Neural cell (in vitro differentiated cells): ENCODE measurements around the gene ZNF697. TPM values are rescaled to one million over a fixed set of nuclear protein-coding genes. Genes with fewer than 3 reads are reported as not detected.

Experiments used
- H2AFZ ChIP-seq: fragments of 200-600, 300-800 bp; sonication (generic), shearing (Covaris generic); 2 replicates; pipeline ENCODE4 v1.6.0; 2014; ENCODE audit warnings: low read depth, mild to moderate bottlenecking, antibody characterized with exemption, low read length, moderate library complexity
- H3F3A ChIP-seq: fragments of 200-600 bp; shearing (Covaris generic); 2 replicates; pipeline ENCODE4 v1.6.1; 2016; ENCODE audit warnings: mild to moderate bottlenecking, moderate library complexity, mixed read lengths, antibody characterized with exemption, low read length; ENCODE audit not compliant: insufficient read depth, poor library complexity, severe bottlenecking
- H3K27ac ChIP-seq: fragments of 200-600, 300-800 bp; sonication (generic), shearing (Covaris generic); 2 replicates; pipeline ENCODE4 v1.5.1; 2014; ENCODE audit warnings: mild to moderate bottlenecking, low read length, moderate library complexity
- H3K27me3 ChIP-seq: fragments of 300-800, 200-600 bp; sonication (generic), shearing (Covaris generic); 2 replicates; pipeline ENCODE4 v1.6.0; 2014; ENCODE audit warnings: mild to moderate bottlenecking, low read depth, low read length, moderate library complexity; ENCODE audit not compliant: insufficient read depth
- H3K36me3 ChIP-seq: fragments of 300-800, 200-600 bp; sonication (generic), shearing (Covaris generic); 2 replicates; pipeline ENCODE4 v1.5.1; 2014; ENCODE audit warnings: mild to moderate bottlenecking, antibody characterized with exemption, low read length, moderate library complexity; ENCODE audit not compliant: insufficient read depth
- H3K4me2 ChIP-seq: fragments of 300-800, 200-600 bp; sonication (generic), shearing (Covaris generic); 2 replicates; pipeline ENCODE4 v1.6.0; 2014; ENCODE audit warnings: mild to moderate bottlenecking, low read length
- H3K4me3 ChIP-seq: fragments of 300-800, 200-600 bp; sonication (generic), shearing (Covaris generic); 2 replicates; pipeline ENCODE4 v1.5.1; 2014; ENCODE audit warnings: mild to moderate bottlenecking, low read length, moderate library complexity
- H3K79me2 ChIP-seq: fragments of 200-600 bp; shearing (Covaris generic); replicated peaks from 2 replicates; pipeline ENCODE4 v1.6.0; 2014; ENCODE audit warnings: mild to moderate bottlenecking, low read length, moderate library complexity; ENCODE audit not compliant: insufficient read depth
- H3K9ac ChIP-seq: fragments of 300-800, 200-600 bp; sonication (generic), shearing (Covaris generic); 2 replicates; pipeline ENCODE4 v1.6.1; 2016; ENCODE audit warnings: mild to moderate bottlenecking, low read length, mixed read lengths
- H3K9me2 ChIP-seq: fragments of 200-600 bp; shearing (Covaris generic); 2 replicates; pipeline ENCODE4 v1.6.1; 2016; ENCODE audit warnings: mild to moderate bottlenecking, low read length, mixed read lengths; ENCODE audit not compliant: insufficient read depth
- H3K9me3 ChIP-seq: fragments of 200-600, 300-800 bp; sonication (generic), shearing (Covaris generic); 2 replicates; pipeline ENCODE4 v1.6.1; 2016; ENCODE audit warnings: mild to moderate bottlenecking, mixed run types, low read length, moderate library complexity, mixed read lengths
- H4K20me1 ChIP-seq: fragments of 200-600 bp; shearing (Covaris generic); 2 replicates; pipeline ENCODE4 v1.6.1; 2016; ENCODE audit warnings: mild to moderate bottlenecking, mixed run types; ENCODE audit not compliant: insufficient read depth
- CTCF ChIP-seq: fragments of 450-650 bp; IDR thresholded peaks from 2 replicates; pipeline ENCODE4 v1.5.1; 2014; ENCODE audit warnings: antibody characterized with exemption, mild to moderate bottlenecking, moderate library complexity; ENCODE audit not compliant: poor library complexity, severe bottlenecking
- EP300 ChIP-seq: fragments of 450-650 bp; conservative IDR thresholded peaks from 2 replicates; pipeline ENCODE4 v1.6.1; 2014; ENCODE audit warnings: antibody characterized with exemption, mild to moderate bottlenecking, moderate library complexity; ENCODE audit not compliant: poor library complexity, severe bottlenecking
- EZH2 ChIP-seq: fragments of 200-600, 300-800 bp; shearing (Covaris generic), sonication (generic); IDR thresholded peaks from 2 replicates; pipeline ENCODE4 v1.6.1; 2014; ENCODE audit warnings: antibody characterized with exemption, low read length, borderline replicate concordance, mild to moderate bottlenecking; ENCODE audit not compliant: insufficient read depth, poor library complexity, severe bottlenecking
- MXI1 ChIP-seq: fragments of 450-650 bp; conservative IDR thresholded peaks from 2 replicates; pipeline ENCODE4 v1.6.1; 2014; ENCODE audit warnings: antibody characterized with exemption, mild to moderate bottlenecking; ENCODE audit not compliant: poor library complexity, severe bottlenecking
- POLR2AphosphoS5 ChIP-seq: IDR thresholded peaks from 2 replicates; pipeline ENCODE4 v1.6.1; 2012
- RAD21 ChIP-seq: fragments of 450-650 bp; conservative IDR thresholded peaks from 2 replicates; pipeline ENCODE4 v1.6.1; 2014; ENCODE audit warnings: antibody characterized with exemption, mild to moderate bottlenecking, moderate library complexity
- REST ChIP-seq: IDR thresholded peaks from 2 replicates; pipeline ENCODE4 v1.6.1; 2012; ENCODE audit warnings: borderline replicate concordance
- SMC3 ChIP-seq: fragments of 450-650 bp; conservative IDR thresholded peaks from 2 replicates; pipeline ENCODE4 v1.6.1; 2014; ENCODE audit warnings: antibody characterized with exemption, mild to moderate bottlenecking, moderate library complexity; ENCODE audit not compliant: poor library complexity
- TAF1 ChIP-seq: IDR thresholded peaks from 2 replicates; pipeline ENCODE4 v1.6.1; 2012; ENCODE audit warnings: low read depth
- polyA plus RNA-seq: library from polyadenylated mRNA; depleted of rRNA; stranded (reverse); fragments of >200 nt; gene quantifications from 2 replicates; pipeline ENCODE4 v1.2.3, GENCODE V29; 2014

The ZNF697 gene
- polyA plus RNA-seq, 1 donor from 2014 or later: 61.8 TPM

GRCh38 chr1:119680193-119680592 lies 32.1 kb upstream of the ZNF697 start:
- H4K20me1 ChIP-seq: no peaks in the 10 kb centered on the region
- no peak overlapping the region for H2AFZ ChIP-seq
- no peaks in the 10 kb centered on the region for H3K36me3 ChIP-seq
- no peak for TF ChIP-seq TAF1
- no peak for TF ChIP-seq POLR2AphosphoS5
- no peak for TF ChIP-seq REST
- no peak for TF ChIP-seq EZH2
- no peak for TF ChIP-seq CTCF
- TF ChIP-seq SMC3: no peak
- TF ChIP-seq EP300: no peak
- TF ChIP-seq RAD21: no peak
- no peak for TF ChIP-seq MXI1
- no peaks in the 10 kb centered on the region for H3K9me2 ChIP-seq
- no peak overlapping the region for H3K9ac ChIP-seq
- H3K27ac ChIP-seq: no peak overlapping the region
- no peaks in the 10 kb centered on the region for H3K79me2 ChIP-seq
- H3K4me2 ChIP-seq: no peak overlapping the region
- H3K9me3 ChIP-seq: no peaks in the 10 kb centered on the region
- H3K27me3 ChIP-seq: no peaks in the 10 kb centered on the region
- H3K4me3 ChIP-seq: no peak overlapping the region
- no peaks in the 10 kb centered on the region for H3F3A ChIP-seq

GRCh38 chr1:119679223-119679622 lies 31.2 kb upstream of the ZNF697 start:
- Histone ChIP-seq H3K4me3 (no peak overlapping the region), H3K36me3 (no peaks in the 10 kb centered on the region), H3K9ac (no peak overlapping the region), H2AFZ (no peak overlapping the region), H3K79me2 (no peaks in the 10 kb centered on the region), H3K9me2 (no peaks in the 10 kb centered on the region), H3K9me3 (no peaks in the 10 kb centered on the region), H3K27ac (no peak overlapping the region), H3K27me3 (no peaks in the 10 kb centered on the region), H3F3A (no peaks in the 10 kb centered on the region), H4K20me1 (no peaks in the 10 kb centered on the region), H3K4me2 (no peak overlapping the region)
- TF ChIP-seq TAF1 (no peak), REST (no peak), EZH2 (no peak), SMC3 (no peak), POLR2AphosphoS5 (no peak), MXI1 (no peak), CTCF (no peak), EP300 (no peak), RAD21 (no peak)
